Cortex of kidney (tissue), 1 donor: Measurements from ENCODE around the gene CRYZL1.

Experiments
- DNase-seq: peaks from one replicate; lab custom pipeline; 2025; lab: John Stamatoyannopoulos, UW

The CRYZL1 gene

GRCh38 chr21:33560965-33561364 is 80.6 kb downstream of the CRYZL1 start:
- DNase-seq: no peak

DNA sequence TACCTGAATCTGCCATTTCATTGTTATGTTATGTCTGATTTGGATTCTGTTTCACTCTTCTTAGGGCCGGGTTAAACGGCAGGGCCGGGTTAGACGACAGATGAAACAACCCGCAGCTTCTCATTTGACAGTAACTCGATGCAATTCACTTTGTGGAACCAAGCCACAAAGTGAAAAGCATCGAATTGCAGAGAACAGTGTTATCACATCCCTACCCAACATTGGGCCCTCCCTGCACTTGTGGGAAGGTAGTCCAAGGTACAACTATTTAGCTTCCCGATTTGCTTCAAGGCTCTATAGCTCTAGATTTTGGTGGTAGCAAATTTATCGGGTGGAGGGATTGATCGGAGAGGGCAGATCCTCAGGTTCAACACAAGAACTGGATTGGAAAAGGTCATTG is 81.7 kb downstream of the CRYZL1 start:
- DNase-seq: no peak

DNA sequence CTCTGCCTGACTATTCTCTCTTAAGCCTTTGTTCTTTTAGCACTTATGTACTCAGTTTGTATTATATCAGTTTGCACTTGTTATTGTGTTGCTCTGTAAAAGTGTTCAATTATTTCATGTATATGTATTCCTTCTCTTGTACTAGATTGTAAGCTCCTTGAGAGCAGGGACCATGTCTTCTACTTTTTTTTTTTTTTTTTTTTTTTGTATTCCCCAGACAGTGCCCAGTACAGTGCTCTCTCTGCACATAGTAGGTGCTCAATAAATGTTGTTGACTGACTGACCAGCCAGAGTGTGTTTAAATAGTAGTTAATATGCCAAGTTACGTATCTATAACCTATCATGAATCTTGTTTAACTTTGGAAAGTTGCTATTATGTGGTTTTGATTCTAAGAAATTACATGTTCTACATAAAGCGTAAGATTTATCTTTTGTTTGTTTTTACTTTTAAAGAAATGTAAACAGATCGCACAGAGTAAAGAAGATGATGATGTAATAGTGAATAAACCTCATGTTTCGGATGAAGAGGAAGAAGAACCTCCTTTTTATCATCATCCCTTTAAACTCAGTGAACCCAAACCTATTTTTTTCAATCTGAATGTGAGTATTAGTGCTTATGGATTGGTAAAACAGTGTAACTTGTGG is 82.6 kb downstream of the CRYZL1 start:
- no peak for DNase-seq

- DNase-seq: no peak
These were observed 84.1 kb downstream of the CRYZL1 start for GRCh38 chr21:33557447-33557846.

GRCh38 chr21:33554982-33555344 is 86.6 kb downstream of the CRYZL1 start:
- no peak for DNase-seq

DNA sequence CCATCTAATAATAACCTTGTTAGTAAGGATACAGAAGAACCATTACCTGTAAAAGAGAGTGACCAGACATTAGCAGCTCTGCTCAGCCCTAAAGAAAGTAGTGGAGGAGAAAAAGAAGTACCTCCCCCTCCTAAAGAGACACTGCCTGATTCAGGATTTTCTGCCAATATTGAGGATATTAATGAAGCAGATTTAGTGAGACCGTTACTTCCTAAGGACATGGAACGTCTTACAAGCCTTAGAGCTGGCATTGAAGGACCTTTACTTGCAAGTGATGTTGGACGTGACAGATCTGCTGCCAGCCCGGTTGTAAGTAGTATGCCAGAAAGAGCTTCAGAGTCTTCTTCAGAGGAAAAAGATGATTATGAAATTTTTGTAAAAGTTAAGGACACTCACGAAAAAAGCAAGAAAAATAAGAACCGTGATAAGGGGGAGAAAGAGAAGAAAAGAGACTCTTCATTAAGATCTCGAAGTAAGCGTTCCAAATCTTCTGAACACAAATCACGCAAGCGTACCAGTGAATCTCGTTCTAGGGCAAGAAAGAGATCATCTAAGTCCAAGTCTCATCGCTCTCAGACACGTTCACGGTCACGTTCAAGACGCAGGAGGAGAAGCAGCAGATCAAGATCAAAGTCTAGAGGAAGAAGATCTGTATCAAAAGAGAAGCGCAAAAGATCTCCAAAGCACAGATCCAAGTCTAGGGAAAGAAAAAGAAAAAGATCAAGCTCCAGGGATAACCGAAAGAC is 87.1 kb downstream of the CRYZL1 start:
- DNase-seq: no peak

DNA sequence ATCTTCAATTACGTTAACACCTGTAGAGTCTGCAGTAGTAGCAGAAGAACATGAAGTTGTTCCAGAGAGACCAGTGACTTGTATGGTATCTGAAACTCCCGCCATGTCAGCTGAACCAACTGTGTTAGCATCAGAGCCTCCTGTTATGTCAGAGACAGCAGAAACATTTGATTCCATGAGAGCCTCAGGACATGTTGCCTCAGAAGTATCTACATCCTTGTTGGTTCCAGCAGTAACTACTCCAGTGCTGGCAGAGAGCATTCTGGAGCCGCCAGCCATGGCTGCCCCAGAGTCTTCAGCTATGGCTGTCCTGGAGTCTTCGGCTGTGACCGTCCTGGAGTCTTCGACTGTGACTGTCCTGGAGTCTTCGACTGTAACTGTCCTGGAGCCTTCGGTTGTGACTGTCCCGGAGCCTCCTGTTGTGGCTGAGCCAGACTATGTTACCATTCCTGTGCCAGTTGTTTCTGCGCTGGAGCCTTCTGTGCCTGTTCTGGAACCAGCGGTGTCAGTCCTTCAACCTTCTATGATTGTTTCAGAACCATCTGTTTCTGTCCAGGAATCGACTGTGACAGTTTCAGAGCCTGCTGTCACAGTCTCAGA is 88.4 kb downstream of the CRYZL1 start:
- no peak for DNase-seq

DNA sequence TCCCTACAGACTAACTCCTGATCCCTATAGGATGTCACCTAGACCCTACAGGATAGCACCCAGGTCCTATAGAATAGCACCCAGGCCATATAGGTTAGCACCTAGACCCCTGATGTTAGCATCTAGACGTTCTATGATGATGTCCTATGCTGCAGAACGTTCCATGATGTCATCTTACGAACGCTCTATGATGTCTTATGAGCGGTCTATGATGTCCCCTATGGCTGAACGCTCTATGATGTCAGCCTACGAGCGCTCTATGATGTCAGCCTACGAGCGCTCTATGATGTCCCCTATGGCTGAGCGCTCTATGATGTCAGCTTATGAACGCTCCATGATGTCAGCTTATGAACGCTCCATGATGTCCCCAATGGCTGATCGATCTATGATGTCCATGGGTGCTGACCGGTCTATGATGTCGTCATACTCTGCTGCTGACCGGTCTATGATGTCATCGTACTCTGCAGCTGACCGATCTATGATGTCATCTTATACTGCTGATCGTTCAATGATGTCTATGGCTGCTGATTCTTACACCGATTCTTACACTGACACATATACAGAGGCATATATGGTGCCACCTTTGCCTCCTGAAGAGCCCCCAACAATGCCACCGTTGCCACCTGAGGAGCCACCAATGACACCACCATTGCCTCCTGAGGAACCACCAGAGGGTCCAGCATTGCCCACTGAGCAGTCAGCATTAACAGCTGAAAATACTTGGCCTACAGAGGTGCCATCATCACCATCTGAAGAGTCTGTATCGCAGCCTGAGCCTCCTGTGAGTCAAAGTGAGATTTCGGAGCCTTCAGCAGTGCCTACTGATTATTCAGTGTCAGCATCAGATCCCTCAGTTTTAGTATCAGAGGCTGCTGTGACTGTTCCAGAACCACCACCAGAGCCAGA is 89.2 kb downstream of the CRYZL1 start:
- no peak for DNase-seq

DNA sequence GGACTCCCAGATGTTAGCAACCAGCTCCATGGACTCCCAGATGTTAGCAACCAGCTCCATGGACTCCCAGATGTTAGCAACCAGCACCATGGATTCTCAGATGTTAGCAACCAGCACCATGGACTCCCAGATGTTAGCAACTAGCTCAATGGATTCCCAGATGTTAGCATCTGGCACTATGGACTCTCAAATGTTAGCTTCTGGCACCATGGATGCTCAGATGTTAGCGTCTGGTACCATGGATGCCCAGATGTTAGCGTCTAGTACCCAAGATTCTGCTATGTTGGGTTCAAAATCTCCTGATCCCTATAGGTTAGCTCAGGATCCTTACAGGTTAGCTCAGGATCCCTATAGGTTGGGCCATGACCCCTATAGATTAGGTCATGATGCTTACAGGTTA is 89.9 kb downstream of the CRYZL1 start:
- DNase-seq: no peak

- DNase-seq: no peak
These were observed 90.5 kb downstream of the CRYZL1 start for GRCh38 chr21:33550772-33551660.

DNA sequence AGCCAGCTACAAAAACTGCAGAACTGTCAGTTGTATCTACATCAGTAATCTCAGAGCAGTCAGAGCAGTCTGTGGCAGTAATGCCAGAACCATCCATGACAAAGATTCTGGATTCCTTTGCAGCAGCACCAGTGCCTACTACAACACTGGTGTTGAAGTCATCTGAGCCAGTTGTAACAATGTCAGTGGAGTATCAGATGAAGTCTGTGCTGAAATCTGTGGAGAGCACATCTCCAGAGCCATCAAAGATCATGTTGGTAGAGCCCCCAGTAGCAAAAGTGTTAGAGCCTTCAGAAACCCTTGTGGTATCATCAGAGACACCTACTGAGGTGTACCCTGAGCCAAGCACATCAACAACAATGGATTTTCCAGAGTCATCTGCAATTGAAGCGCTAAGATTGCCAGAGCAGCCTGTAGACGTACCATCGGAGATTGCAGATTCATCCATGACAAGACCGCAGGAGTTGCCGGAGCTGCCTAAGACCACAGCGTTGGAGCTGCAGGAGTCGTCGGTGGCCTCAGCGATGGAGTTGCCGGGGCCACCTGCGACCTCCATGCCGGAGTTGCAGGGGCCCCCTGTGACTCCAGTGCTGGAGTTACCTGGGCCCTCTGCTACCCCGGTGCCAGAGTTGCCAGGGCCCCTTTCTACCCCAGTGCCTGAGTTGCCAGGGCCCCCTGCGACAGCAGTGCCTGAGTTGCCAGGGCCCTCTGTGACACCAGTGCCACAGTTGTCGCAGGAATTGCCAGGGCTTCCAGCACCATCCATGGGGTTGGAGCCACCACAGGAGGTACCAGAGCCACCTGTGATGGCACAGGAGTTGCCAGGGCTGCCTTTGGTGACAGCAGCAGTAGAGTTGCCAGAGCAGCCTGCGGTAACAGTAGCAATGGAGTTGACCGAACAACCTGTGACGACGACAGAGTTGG is 91.4 kb downstream of the CRYZL1 start:
- no peak for DNase-seq

DNA sequence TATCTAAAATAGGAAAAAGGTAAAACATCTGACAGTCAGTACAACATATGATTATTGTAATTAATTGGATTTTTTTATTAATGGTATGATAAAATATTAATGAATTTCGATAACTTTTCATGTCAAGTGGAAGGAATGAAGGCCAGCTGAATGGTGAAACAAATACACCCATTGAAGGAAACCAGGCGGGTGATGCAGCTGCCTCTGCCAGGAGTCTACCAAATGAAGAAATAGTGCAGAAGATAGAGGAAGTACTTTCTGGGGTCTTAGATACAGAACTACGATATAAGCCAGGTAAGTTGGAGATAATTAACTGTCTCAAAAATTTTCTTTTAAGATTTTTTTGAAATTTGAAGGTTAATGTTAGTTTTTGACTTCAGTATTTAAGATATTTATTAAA is 95.5 kb downstream of the CRYZL1 start:
- DNase-seq: no peak

- no peak for DNase-seq
These were observed 96.9 kb downstream of the CRYZL1 start for GRCh38 chr21:33544451-33545195.

DNA sequence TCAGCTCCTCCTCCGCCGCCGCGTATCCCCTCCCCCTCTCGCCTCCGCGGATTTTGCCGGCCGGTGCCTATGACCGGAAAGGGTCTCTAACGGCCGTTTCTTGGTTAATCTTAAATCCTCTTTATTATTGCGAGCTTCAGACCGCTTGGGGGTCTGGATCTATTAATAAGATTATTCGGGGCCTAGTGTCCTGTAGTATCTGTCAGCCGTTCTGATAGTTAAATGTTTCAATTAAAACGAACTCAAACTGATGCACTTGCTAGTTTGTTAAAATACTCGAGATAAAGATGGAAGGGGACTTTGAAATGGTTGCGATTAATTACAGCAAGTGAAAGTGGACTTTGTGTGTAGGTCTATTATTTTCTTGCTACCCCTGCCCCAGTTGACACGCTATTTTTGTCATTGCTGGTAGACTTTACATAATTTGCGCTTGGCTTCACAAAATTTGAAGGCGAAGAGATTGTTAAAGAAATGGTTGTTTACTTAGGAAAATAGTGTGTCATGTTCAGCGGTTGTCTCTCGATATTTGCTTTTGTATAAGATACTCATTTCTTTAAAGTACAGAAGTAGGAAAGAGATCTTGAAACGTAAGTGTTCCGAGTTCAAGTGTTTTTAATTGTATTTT is 97.9 kb downstream of the CRYZL1 start:
- no peak for DNase-seq

GRCh38 chr21:33542640-33543504 is 98.7 kb downstream of the CRYZL1 start, which contains the start of gene SON:
Gene SON, plus strand, starts transcription at chr21:33543038. Its CDS starts 55 bp downstream, at chr21:33543093.
- DNase-seq: peak; percentile 88

DNA sequence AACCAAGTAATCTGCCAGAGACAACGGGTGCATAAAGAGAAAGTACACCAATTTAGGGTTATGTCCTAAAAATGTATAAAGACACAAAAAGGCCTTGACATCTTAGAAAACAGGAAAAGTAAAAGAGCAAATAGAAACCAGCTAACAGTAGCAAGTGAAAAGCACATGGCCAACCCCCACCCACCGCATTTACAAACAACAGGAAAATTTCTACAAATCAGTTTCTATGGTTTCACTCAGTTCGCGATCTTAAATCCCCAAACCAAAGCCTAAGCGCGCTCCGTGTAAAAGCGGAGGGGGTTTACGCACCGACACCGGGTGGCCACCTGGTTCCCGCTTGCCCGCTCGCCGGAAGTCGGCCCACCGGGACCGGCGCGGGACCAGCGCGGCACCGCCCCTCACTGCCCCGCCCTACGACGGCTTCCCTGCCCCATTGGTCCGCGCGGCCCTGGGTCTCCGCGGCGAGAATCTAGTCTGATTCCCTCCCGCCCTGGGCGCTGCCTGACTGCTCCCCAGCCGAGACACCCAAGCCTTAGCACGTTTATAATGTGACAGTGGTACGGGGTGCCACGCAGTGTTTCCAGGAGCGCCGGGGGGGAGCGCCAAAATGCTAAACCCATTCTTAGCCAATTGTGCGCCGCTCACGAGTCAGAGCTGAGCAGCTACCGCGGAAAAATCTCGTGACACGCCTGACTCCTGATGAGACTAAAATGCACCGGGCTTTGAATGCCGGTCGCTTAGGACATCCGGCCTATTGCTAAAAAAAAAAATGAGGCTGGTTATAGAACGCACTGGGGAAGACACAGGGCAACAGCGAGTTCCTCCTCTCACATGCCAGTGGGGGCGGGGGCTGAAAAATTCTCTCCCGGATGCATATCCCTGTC is 99.5 kb downstream of the CRYZL1 start, which contains the start of gene GART:
TSS of gene GART (minus strand) at position 362 of the 884 bp plus-strand sequence. CDS start 2,802 bp downstream, outside the sequence.
- no peak for DNase-seq
